ENCODE measurements around the gene SMIM41.

The SMIM41 gene

GRCh38 chr12:52036587-52037171 is 42.8 kb upstream of the SMIM41 start:
- in situ Hi-C loops (cut with HindIII; ENCODE audit: low sequenced_read_pairs) = no loop called here
- DNase-seq (ENCODE audit: low read depth, low spot score) = peak; percentile 87
- no peak for TF ChIP-seq CTCF (IDR thresholded peaks at IDR 0.05; ENCODE audit: low read depth, low read length)
- peak overlapping the region; percentile 24 for H3K4me3 ChIP-seq (ENCODE audit: low read depth, low read length)

- DNase-seq (ENCODE audit: low read depth, low spot score) = peak; percentile 49
- TF ChIP-seq CTCF (IDR thresholded peaks at IDR 0.05; ENCODE audit: low read depth, low read length) = no peak
- H3K4me3 ChIP-seq (ENCODE audit: low read depth, low read length) = peak overlapping the region; percentile 64
- in situ Hi-C loops (cut with HindIII; ENCODE audit: low sequenced_read_pairs) = no loop called here
Measured at GRCh38 chr12:52037248-52037861, 42.1 kb upstream of the SMIM41 start.

- peak; percentile 24 for DNase-seq (ENCODE audit: low read depth, low spot score)
- in situ Hi-C loops (cut with HindIII; ENCODE audit: low sequenced_read_pairs) = no loop called here
- H3K4me3 ChIP-seq (ENCODE audit: low read depth, low read length) = no peak overlapping the region
- no peak for TF ChIP-seq CTCF (IDR thresholded peaks at IDR 0.05; ENCODE audit: low read depth, low read length)
Measured at GRCh38 chr12:52038447-52038846, 41.1 kb upstream of the SMIM41 start.

GRCh38 chr12:52041035-52041434 is 38.5 kb upstream of the SMIM41 start:
- TF ChIP-seq CTCF (IDR thresholded peaks at IDR 0.05; ENCODE audit: low read depth, low read length) = no peak
- H3K4me3 ChIP-seq (ENCODE audit: low read depth, low read length) = no peak overlapping the region
- in situ Hi-C loops (cut with HindIII; ENCODE audit: low sequenced_read_pairs) = no loop called here
- DNase-seq (ENCODE audit: low read depth, low spot score) = no peak

- DNase-seq (ENCODE audit: low read depth, low spot score) = peak; percentile 42
- TF ChIP-seq CTCF (IDR thresholded peaks at IDR 0.05; ENCODE audit: low read depth, low read length) = no peak
- in situ Hi-C loops (cut with HindIII; ENCODE audit: low sequenced_read_pairs) = no loop called here
- H3K4me3 ChIP-seq (ENCODE audit: low read depth, low read length) = no peak overlapping the region
Measured at GRCh38 chr12:52041695-52042123, 37.8 kb upstream of the SMIM41 start.

- no peak for TF ChIP-seq CTCF (IDR thresholded peaks at IDR 0.05; ENCODE audit: low read depth, low read length)
- no peak for DNase-seq (ENCODE audit: low read depth, low spot score)
- H3K4me3 ChIP-seq (ENCODE audit: low read depth, low read length) = no peak overlapping the region
- in situ Hi-C loops (cut with HindIII; ENCODE audit: low sequenced_read_pairs) = no loop called here
Measured at GRCh38 chr12:52042706-52043385, 36.7 kb upstream of the SMIM41 start.

Measured in astrocyte of the spinal cord (primary cell).